Endothelial cell of umbilical vein (primary cell): ENCODE measurements around the gene KLF13. TPM values are rescaled to one million over a fixed set of nuclear protein-coding genes. Genes with fewer than 3 reads are reported as not detected.

Source experiments
- BruUV-seq: library from RNA; stranded (reverse); fragments of 400-500 nt; replicated peaks from 2 replicates; lab custom pipeline; 2021; lab: Mats Ljungman, UMichigan
- CTCF ChIA-PET: fragments of 300-600, 350-600 bp; sonication (Branson Sonifier 250); formaldehyde crosslinking; loops from one replicate; lab custom pipeline; 2021; ENCODE audit warnings: antibody characterized with exemption, inconsistent platforms; lab: Charles Lee
- POLR2A ChIA-PET: fragments of 300-600, 350-600 bp; sonication (Branson Sonifier 250); formaldehyde crosslinking; loops from one replicate; lab custom pipeline; 2021; ENCODE audit warnings: antibody characterized with exemption, inconsistent platforms; lab: Charles Lee
- DNase-seq: peaks from one replicate; pipeline ENCODE4 v3.0.0-alpha.2; 2011; ENCODE audit warnings: low read depth, low spot score
- FAIRE-seq: peaks from 2 replicates; lab custom pipeline; 2011; peaks lifted over from hg19 to GRCh38; lab: Jason Lieb, UNC
- H2AFZ ChIP-seq: 2 replicates; pipeline ENCODE4 v1.6.0; 2012; ENCODE audit warnings: low read depth, low read length, control low read depth, inconsistent platforms
- H3K27ac ChIP-seq: 2 replicates; pipeline ENCODE4 v1.5.1; 2011; ENCODE audit warnings: low read depth, mild to moderate bottlenecking, control low read depth, low read length, moderate library complexity; ENCODE audit not compliant: insufficient read depth
- H3K27me3 ChIP-seq, 2 experiments: 2 replicates each; pipeline versions ENCODE4 v1.6.0 to v1.6.1; 2011; ENCODE audit warnings: low read length in 2 of 2, mixed read lengths in 1 of 2; ENCODE audit not compliant: control insufficient read depth in 2 of 2, insufficient read depth in 2 of 2
- H3K36me3 ChIP-seq, 2 experiments: 2 replicates in 1 of 2; 3 replicates in 1 of 2; pipeline ENCODE4 v1.5.1; 2011; ENCODE audit warnings: low read length in 2 of 2, mild to moderate bottlenecking in 1 of 2, moderate library complexity in 1 of 2; ENCODE audit not compliant: control insufficient read depth in 2 of 2, insufficient read depth in 2 of 2; ENCODE audit errors: extremely low read depth in 1 of 2
- H3K4me1 ChIP-seq: 3 replicates; pipeline ENCODE4 v1.5.1; 2011; ENCODE audit warnings: mild to moderate bottlenecking, low read length; ENCODE audit not compliant: control insufficient read depth, insufficient read depth; ENCODE audit errors: extremely low read depth
- H3K4me2 ChIP-seq: 2 replicates; pipeline ENCODE4 v1.6.1; 2011; ENCODE audit warnings: low read length, control low read depth, mixed read lengths; ENCODE audit not compliant: insufficient read depth
- H3K4me3 ChIP-seq, 3 experiments: fragments of 200-600 bp in 1 of 3; sonication (generic), shearing (Covaris generic) in 1 of 3; replicated peaks in 1 of 3; 2 replicates each; pipeline ENCODE4 v1.5.1; 2011 to 2016; ENCODE audit warnings: control low read depth in 3 of 3, low read length in 3 of 3, mild to moderate bottlenecking in 2 of 3, inconsistent platforms in 1 of 3, low read depth in 1 of 3, moderate library complexity in 1 of 3; ENCODE audit not compliant: insufficient read depth in 1 of 3
- H3K79me2 ChIP-seq: 2 replicates; pipeline ENCODE4 v1.6.0; 2012; ENCODE audit warnings: low read length, inconsistent platforms; ENCODE audit not compliant: control insufficient read depth, insufficient read depth
- H3K9ac ChIP-seq: replicated peaks from 2 replicates; pipeline ENCODE3; 2011; ENCODE audit warnings: low read length, control low read depth; ENCODE audit not compliant: insufficient read depth; ENCODE audit errors: extremely low read depth
- H3K9me1 ChIP-seq: replicated peaks from 3 replicates; pipeline ENCODE4 v1.6.0; 2011; ENCODE audit warnings: mild to moderate bottlenecking, low read length; ENCODE audit not compliant: control insufficient read depth, insufficient read depth; ENCODE audit errors: extremely low read depth
- H3K9me3 ChIP-seq: replicated peaks from 2 replicates; pipeline ENCODE4 v1.5.1; 2012; ENCODE audit warnings: low read length, inconsistent platforms; ENCODE audit not compliant: control insufficient read depth, insufficient read depth
- H4K20me1 ChIP-seq: replicated peaks from 2 replicates; pipeline ENCODE3; 2011; ENCODE audit warnings: mild to moderate bottlenecking, low read length; ENCODE audit not compliant: control insufficient read depth, insufficient read depth; ENCODE audit errors: extremely low read depth
- CTCF ChIP-seq, 2 donors: IDR thresholded peaks; 1 replicate in 1 of 2; 2 replicates in 1 of 2; pipeline ENCODE4 v1.5.1; 2011; ENCODE audit warnings: low read length in 2 of 2, mild to moderate bottlenecking in 2 of 2, moderate library complexity in 2 of 2, control low read depth in 1 of 2, inconsistent platforms in 1 of 2, low read depth in 1 of 2; ENCODE audit not compliant: insufficient read depth in 1 of 2; ENCODE audit errors: extremely low read depth in 1 of 2
- EZH2 ChIP-seq: IDR thresholded peaks from 2 replicates; pipeline ENCODE4 v1.6.1; 2012; ENCODE audit warnings: borderline replicate concordance, low read depth, mild to moderate bottlenecking, moderate library complexity, low read length, inconsistent platforms; ENCODE audit not compliant: severe bottlenecking
- FOS ChIP-seq: IDR thresholded peaks from 2 replicates; pipeline ENCODE4 v1.6.1; 2011; ENCODE audit warnings: mild to moderate bottlenecking, low read length, moderate library complexity, borderline replicate concordance; ENCODE audit not compliant: insufficient read depth
- GATA2 ChIP-seq: IDR thresholded peaks from 2 replicates; pipeline ENCODE4 v1.7.0; 2011; ENCODE audit warnings: low read depth, mild to moderate bottlenecking, moderate library complexity, mixed read lengths, low read length; ENCODE audit not compliant: insufficient read length, insufficient read depth
- JUN ChIP-seq: IDR thresholded peaks from 2 replicates; pipeline ENCODE4 v1.6.1; 2011; ENCODE audit warnings: borderline replicate concordance, low read depth; ENCODE audit not compliant: insufficient read length, insufficient read depth
- MAX ChIP-seq: IDR thresholded peaks from 2 replicates; pipeline ENCODE4 v1.6.1; 2011; ENCODE audit not compliant: insufficient read depth, insufficient read length
- MYC ChIP-seq: IDR thresholded peaks from one replicate; pipeline ENCODE4 v1.6.1; 2011; ENCODE audit warnings: mild to moderate bottlenecking, low read depth, low read length
- POLR2A ChIP-seq: IDR thresholded peaks from 2 replicates; pipeline ENCODE4 v1.6.1; 2012; ENCODE audit warnings: low read depth, mild to moderate bottlenecking, control low read depth, low read length
- POLR2AphosphoS5 ChIP-seq: IDR thresholded peaks from 2 replicates; pipeline ENCODE4 v1.6.1; 2012; ENCODE audit warnings: low read depth, mild to moderate bottlenecking, control low read depth, low read length, moderate library complexity; ENCODE audit not compliant: insufficient read depth
- dilution Hi-C: fragments of 300-500 bp; cut with MboI; formaldehyde crosslinking; loops from one replicate; pipeline ENCODE4 v1.15.0; 2019; ENCODE audit warnings: low sequenced_read_pairs; ENCODE audit not compliant: extremely low pct_ligation_motif_present
- intact Hi-C: fragments of 100-400 bp; cut with micrococcal nuclease; formaldehyde crosslinking; loops from one replicate; pipeline ENCODE4 v1.10.0; 2022
- polyA plus RNA-seq, 4 experiments: library from polyadenylated mRNA; depleted of rRNA in 3 of 4; stranded (reverse) in 3 of 4; unstranded in 1 of 4; fragments of >200 nt; gene quantifications; 2 replicates each; pipeline versions ENCODE4 v1.2.1 to v1.2.3, GENCODE V29; 2011 to 2012; ENCODE audit warnings: missing spikeins in 1 of 4
- total RNA-seq: library from RNA; stranded (reverse); gene quantifications from 2 replicates; pipeline ENCODE4 v1.2.3, GENCODE V29; 2021

The KLF13 gene
- total and polyA plus RNA-seq, 2 donors (not counting 3 experiments of a cell fraction or from before 2014, with no cell fraction given) = 10.1 to 31.9 TPM

GRCh38 chr15:31295658-31296057 lies 31.0 kb upstream of the KLF13 start:
- CTCF ChIA-PET = no interaction called here
- H3K27me3 ChIP-seq = peaks cover 14 to 26% of the 10 kb centered on the region in 2 experiments
- DNase-seq = no peak
- H3K9me1 ChIP-seq = no peaks in the 10 kb centered on the region
- no peak overlapping the region for H3K9ac ChIP-seq
- no peaks in the 10 kb centered on the region for H4K20me1 ChIP-seq
- no peak for FAIRE-seq
- no TSS peak for BruUV-seq
- H3K4me3 ChIP-seq = no peak overlapping the region
- POLR2A ChIA-PET = no interaction called here
- dilution Hi-C loops (no loop called here), intact Hi-C loops (no loop called here)
- no peaks in the 10 kb centered on the region for H3K4me1 ChIP-seq
- no peak for TF ChIP-seq MYC
- no peak for TF ChIP-seq CTCF (IDR thresholded peaks at IDR 0.05; ENCODE audit: extremely low read depth in 1 of 2, insufficient read depth in 1 of 2, low read depth in 1 of 2, low read length in 2 of 2)
- no peak for TF ChIP-seq POLR2A
- TF ChIP-seq EZH2 = no peak
- TF ChIP-seq POLR2AphosphoS5 = no peak
- no peak for TF ChIP-seq JUN
- TF ChIP-seq GATA2 = no peak
- TF ChIP-seq MAX = no peak
- no peak for TF ChIP-seq FOS
- H3K79me2 ChIP-seq = no peaks in the 10 kb centered on the region
- H3K36me3 ChIP-seq = no peaks in the 10 kb centered on the region
- no peaks in the 10 kb centered on the region for H3K9me3 ChIP-seq
- no peak overlapping the region for H3K4me2 ChIP-seq
- no peak overlapping the region for H2AFZ ChIP-seq
- H3K27ac ChIP-seq = no peak overlapping the region
